Measurements from ENCODE around the gene PHTF1. TPM values are rescaled to one million over a fixed set of nuclear protein-coding genes. Genes with fewer than 3 reads are reported as not detected.
"Not testable (repeated sequence)": the region's sequence is repeated elsewhere in the genome, so short reads cannot be mapped to it uniquely, and the experiment has no call there.

PHTF1 gene
- total RNA-seq, 2 donors from 2014 or later = 12.9 to 16.2 TPM

GRCh38 chr1:113765306-113766230 lies 6.3 kb upstream of the PHTF1 start:
- ATAC-seq (replicated peaks in 1 of 2) (no peak), DNase-seq (no peak)
- Mint-ChIP-seq H3K4me1 (ENCODE audit: low read depth) (peaks cover 24% of the 10 kb centered on the region), H3K9me3 (no peaks in the 10 kb centered on the region), H3K36me3 (ENCODE audit: insufficient read depth in 2 of 2) (peaks cover 5 to 12% of the 10 kb centered on the region in 2 donors), H3K4me3 (no peak overlapping the region), H3K27me3 (ENCODE audit: low read depth) (no peaks in the 10 kb centered on the region), H3K27ac (no peak overlapping the region)

GRCh38 chr1:113763661-113764060 lies 4.4 kb upstream of the PHTF1 start:
- peaks cover 4 to 8% of the 10 kb centered on the region in 2 donors for H3K36me3 Mint-ChIP-seq (ENCODE audit: insufficient read depth in 2 of 2)
- peaks cover 24% of the 10 kb centered on the region for H3K4me1 Mint-ChIP-seq (ENCODE audit: low read depth)
- H3K9me3 Mint-ChIP-seq = no peaks in the 10 kb centered on the region

GRCh38 chr1:113761937-113762336 lies 2.7 kb upstream of the PHTF1 start:
- Mint-ChIP-seq H3K27ac (peak overlapping the region; percentile 61), H3K4me3 (no peak overlapping the region), H3K9me3 (no peaks in the 10 kb centered on the region), H3K36me3 (ENCODE audit: insufficient read depth in 2 of 2) (peaks cover 2 to 8% of the 10 kb centered on the region in 2 donors), H3K4me1 (ENCODE audit: low read depth) (peaks cover 28% of the 10 kb centered on the region), H3K27me3 (ENCODE audit: low read depth) (no peaks in the 10 kb centered on the region)
- no peak for DNase-seq
- ATAC-seq (replicated peaks in 1 of 2) = no peak

More at GRCh38 chr1:113763661-113764060, 4.4 kb upstream of the PHTF1 start:
- Mint-ChIP-seq H3K4me3 (no peak overlapping the region), H3K27ac (no peak overlapping the region), H3K27me3 (ENCODE audit: low read depth) (no peaks in the 10 kb centered on the region)
- ATAC-seq (replicated peaks in 1 of 2) = no peak
- no peak for DNase-seq

- ATAC-seq (replicated peaks in 1 of 2) = no peak
- no peaks in the 10 kb centered on the region for H3K9me3 Mint-ChIP-seq
- H3K27me3 Mint-ChIP-seq (ENCODE audit: low read depth) = no peaks in the 10 kb centered on the region
- peak overlapping the region; percentile 87 to 91 for H3K4me3 Mint-ChIP-seq
- peaks cover 33% of the 10 kb centered on the region for H3K4me1 Mint-ChIP-seq (ENCODE audit: low read depth)
- H3K36me3 Mint-ChIP-seq (ENCODE audit: insufficient read depth in 2 of 2) = peaks cover 1 to 5% of the 10 kb centered on the region in 2 donors
- DNase-seq = no peak
- H3K27ac Mint-ChIP-seq = peak overlapping the region; percentile 85
These were observed 1.1 kb upstream of the PHTF1 start for GRCh38 chr1:113760102-113761080.

- peak; percentile 73 to 74 for ATAC-seq (replicated peaks in 1 of 2)
- H3K27ac Mint-ChIP-seq = peak overlapping the region; percentile 93
- peaks cover 27% of the 10 kb centered on the region for H3K4me1 Mint-ChIP-seq (ENCODE audit: low read depth)
- DNase-seq = peak; percentile 76 to 78
- H3K27me3 Mint-ChIP-seq (ENCODE audit: low read depth) = no peaks in the 10 kb centered on the region
- peak overlapping the region; percentile 87 to 91 for H3K4me3 Mint-ChIP-seq
- peaks cover 1 to 8% of the 10 kb centered on the region in 2 donors for H3K36me3 Mint-ChIP-seq (ENCODE audit: insufficient read depth in 2 of 2)
- no peaks in the 10 kb centered on the region for H3K9me3 Mint-ChIP-seq
These were observed 504 bp downstream of the PHTF1 start for GRCh38 chr1:113758631-113759332.

GRCh38 chr1:113756461-113756860 lies 2.8 kb downstream of the PHTF1 start:
- Mint-ChIP-seq H3K4me1 (ENCODE audit: low read depth) (peaks cover 27% of the 10 kb centered on the region), H3K4me3 (peak overlapping the region; percentile 32 to 87)

GRCh38 chr1:113753333-113753732 lies 6.0 kb downstream of the PHTF1 start:
- H3K36me3 Mint-ChIP-seq (ENCODE audit: insufficient read depth in 2 of 2) = not testable (repeated sequence)

More at GRCh38 chr1:113756461-113756860, 2.8 kb downstream of the PHTF1 start:
- Mint-ChIP-seq H3K27me3 (ENCODE audit: low read depth) (no peaks in the 10 kb centered on the region), H3K27ac (no peak overlapping the region), H3K36me3 (ENCODE audit: insufficient read depth in 2 of 2) (peaks cover 1 to 4% of the 10 kb centered on the region in 2 donors), H3K9me3 (no peaks in the 10 kb centered on the region)
- DNase-seq (no peak), ATAC-seq (replicated peaks in 1 of 2) (no peak)

GRCh38 chr1:113751516-113751915 lies 7.8 kb downstream of the PHTF1 start:
- no peak overlapping the region for H3K27ac Mint-ChIP-seq
- ATAC-seq (replicated peaks in 1 of 2) (no peak), DNase-seq (no peak)
- peaks cover 1 to 4% of the 10 kb centered on the region in 2 donors for H3K36me3 Mint-ChIP-seq (ENCODE audit: insufficient read depth in 2 of 2)
- H3K9me3 Mint-ChIP-seq = no peaks in the 10 kb centered on the region
- no peak overlapping the region for H3K4me3 Mint-ChIP-seq
- peaks cover 13% of the 10 kb centered on the region for H3K4me1 Mint-ChIP-seq (ENCODE audit: low read depth)
- no peaks in the 10 kb centered on the region for H3K27me3 Mint-ChIP-seq (ENCODE audit: low read depth)

More at GRCh38 chr1:113753333-113753732, 6.0 kb downstream of the PHTF1 start:
- not testable (repeated sequence) for H3K4me3 Mint-ChIP-seq; DNase-seq; ATAC-seq (replicated peaks in 1 of 2); H3K9me3 Mint-ChIP-seq; H3K27ac Mint-ChIP-seq; H3K27me3 Mint-ChIP-seq (ENCODE audit: low read depth)
- H3K4me1 Mint-ChIP-seq (ENCODE audit: low read depth) = peaks cover 27% of the 10 kb centered on the region

GRCh38 chr1:113751114-113751513 lies 8.2 kb downstream of the PHTF1 start:
- no peaks in the 10 kb centered on the region for H3K27me3 Mint-ChIP-seq (ENCODE audit: low read depth)
- H3K4me1 Mint-ChIP-seq (ENCODE audit: low read depth) = peaks cover 9% of the 10 kb centered on the region
- H3K27ac Mint-ChIP-seq = no peak overlapping the region
- DNase-seq (no peak), ATAC-seq (replicated peaks in 1 of 2) (no peak)
- no peak overlapping the region for H3K4me3 Mint-ChIP-seq
- no peaks in the 10 kb centered on the region for H3K9me3 Mint-ChIP-seq
- H3K36me3 Mint-ChIP-seq (ENCODE audit: insufficient read depth in 2 of 2) = peaks cover 1 to 4% of the 10 kb centered on the region in 2 donors

GRCh38 chr1:113749402-113749801 lies 9.9 kb downstream of the PHTF1 start:
- no peak overlapping the region for H3K4me3 Mint-ChIP-seq
- ATAC-seq (replicated peaks in 1 of 2) (no peak), DNase-seq (no peak)
- H3K9me3 Mint-ChIP-seq = no peaks in the 10 kb centered on the region
- no peak overlapping the region for H3K27ac Mint-ChIP-seq
- H3K36me3 Mint-ChIP-seq (ENCODE audit: insufficient read depth in 2 of 2) = peaks cover 0 to under 1% of the 10 kb centered on the region in 2 donors
- H3K4me1 Mint-ChIP-seq (ENCODE audit: low read depth) = no peaks in the 10 kb centered on the region
- H3K27me3 Mint-ChIP-seq (ENCODE audit: low read depth) = no peaks in the 10 kb centered on the region

- no peak for DNase-seq
- Mint-ChIP-seq H3K36me3 (ENCODE audit: insufficient read depth in 2 of 2) (peaks cover 0 to 2% of the 10 kb centered on the region in 2 donors), H3K27me3 (ENCODE audit: low read depth) (no peaks in the 10 kb centered on the region), H3K9me3 (no peaks in the 10 kb centered on the region), H3K4me1 (ENCODE audit: low read depth) (peaks cover 8% of the 10 kb centered on the region), H3K27ac (no peak overlapping the region), H3K4me3 (no peak overlapping the region)
- ATAC-seq (replicated peaks in 1 of 2) = no peak
These were observed 11.9 kb downstream of the PHTF1 start for GRCh38 chr1:113747376-113747775.

- Mint-ChIP-seq H3K9me3 (no peaks in the 10 kb centered on the region), H3K4me3 (no peak overlapping the region), H3K27ac (peak overlapping the region; percentile 1), H3K27me3 (ENCODE audit: low read depth) (no peaks in the 10 kb centered on the region), H3K4me1 (ENCODE audit: low read depth) (peaks cover 11% of the 10 kb centered on the region), H3K36me3 (ENCODE audit: insufficient read depth in 2 of 2) (peaks cover 0 to 2% of the 10 kb centered on the region in 2 donors)
- ATAC-seq (replicated peaks in 1 of 2) = no peak
- no peak for DNase-seq
These were observed 13.9 kb downstream of the PHTF1 start for GRCh38 chr1:113745425-113745824.

Data from activated T-cell treated with anti-CD3 and anti-CD28 coated beads, Interleukin-2, amount 50 U/mL, for 72 hours (primary cell).